ENCODE results near the gene AHCYL2.
"Not testable (repeated sequence)": the region's sequence is repeated elsewhere in the genome, so short reads cannot be mapped to it uniquely, and the experiment has no call there.

AHCYL2 gene

DNA sequence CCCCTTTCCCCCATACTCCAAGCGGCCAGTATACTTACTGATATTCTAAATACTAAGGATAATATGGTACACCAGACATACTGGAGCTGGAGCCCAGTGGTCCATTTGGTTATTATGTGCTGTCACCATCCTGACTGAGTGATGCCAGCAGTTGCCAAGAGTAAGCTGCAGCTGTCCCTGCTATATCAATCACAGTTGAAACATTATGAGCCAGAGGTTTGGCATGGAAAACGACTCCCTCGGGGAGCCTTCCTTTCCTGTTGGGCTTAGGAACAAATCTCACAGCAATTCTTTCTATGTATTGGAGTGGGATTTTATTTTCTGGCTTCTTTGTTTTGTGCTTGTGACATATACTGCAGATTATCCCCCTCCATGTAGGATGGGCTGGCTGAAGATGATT lies 242.0 kb downstream of the AHCYL2 start:
- no peak overlapping the region for H3K27ac ChIP-seq
- DNase-seq (ENCODE audit: low read depth, low spot score) = no peak

DNA sequence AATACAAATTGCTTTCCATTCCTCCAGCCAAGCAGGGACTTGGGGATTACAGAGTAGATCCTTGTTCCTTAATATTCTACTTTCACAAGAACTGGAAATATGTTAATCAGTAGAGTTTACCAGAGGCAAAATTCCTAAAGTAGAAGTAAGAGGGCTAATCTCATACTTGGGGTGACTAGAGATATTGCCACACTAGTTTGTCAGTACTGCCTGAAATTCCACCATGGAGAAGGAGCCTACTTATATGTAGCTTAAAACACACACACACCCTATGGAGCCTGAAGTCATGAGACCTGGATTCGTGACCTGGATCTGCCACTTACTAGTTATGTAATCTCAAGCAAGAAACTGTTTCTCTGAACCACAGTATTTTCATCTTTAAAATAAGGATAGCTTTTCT lies 243.3 kb downstream of the AHCYL2 start:
- no peak for DNase-seq (ENCODE audit: low read depth, low spot score)
- H3K27ac ChIP-seq = peak overlapping the region; percentile 28

- H3K27ac ChIP-seq = peak overlapping the region; percentile 28
- DNase-seq (ENCODE audit: low read depth, low spot score) = no peak
Measured at GRCh38 chr7:129468547-129468946, 243.7 kb downstream of the AHCYL2 start.

- no peak overlapping the region for H3K27ac ChIP-seq
- DNase-seq (ENCODE audit: low read depth, low spot score) = no peak
Measured at GRCh38 chr7:129469930-129470329, 245.1 kb downstream of the AHCYL2 start.

DNA sequence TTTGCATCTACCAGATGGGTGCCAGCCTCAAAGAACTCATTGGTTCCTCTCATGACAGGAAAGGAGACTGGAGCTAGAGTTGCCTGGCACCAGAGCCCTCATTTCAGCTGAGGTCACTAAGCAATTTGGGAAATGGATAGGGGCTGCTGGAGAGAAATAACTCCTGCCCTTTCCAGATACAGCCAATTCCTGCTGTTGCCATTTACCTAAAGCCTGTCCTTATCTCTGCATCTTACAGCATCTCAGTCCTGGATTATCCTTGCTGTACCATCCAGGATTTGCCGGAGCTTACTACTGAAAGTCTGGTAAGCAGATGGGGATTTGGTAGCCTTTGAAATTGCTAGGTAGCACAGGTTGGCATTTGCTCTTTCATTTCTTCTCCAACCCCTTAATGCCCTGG lies 245.6 kb downstream of the AHCYL2 start:
- no peak overlapping the region for H3K27ac ChIP-seq
- DNase-seq (ENCODE audit: low read depth, low spot score) = no peak

- H3K27ac ChIP-seq = peak overlapping the region; percentile 65
- no peak for DNase-seq (ENCODE audit: low read depth, low spot score)
Measured at GRCh38 chr7:129471402-129471827, 246.6 kb downstream of the AHCYL2 start.

GRCh38 chr7:129475931-129476330 lies 251.1 kb downstream of the AHCYL2 start:
- not testable (repeated sequence) for DNase-seq (ENCODE audit: low read depth, low spot score); H3K27ac ChIP-seq

DNA sequence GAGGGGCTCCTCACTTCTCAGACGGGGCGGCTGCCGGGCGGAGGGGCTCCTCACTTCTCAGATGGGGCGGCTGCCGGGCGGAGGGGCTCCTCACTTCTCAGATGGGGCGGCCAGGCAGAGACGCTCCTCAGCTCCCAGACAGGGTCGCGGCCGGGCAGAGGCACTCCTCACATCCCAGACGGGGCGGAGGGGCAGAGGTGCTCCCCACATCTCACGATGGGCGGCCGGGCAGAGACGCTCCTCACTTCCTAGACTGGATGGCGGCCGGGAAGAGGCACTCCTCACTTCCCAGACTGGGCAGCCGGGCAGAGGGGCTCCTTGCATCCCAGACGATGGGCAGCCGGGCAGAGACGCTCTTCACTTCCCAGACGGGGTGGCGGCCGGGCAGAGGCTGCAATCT lies 251.6 kb downstream of the AHCYL2 start:
- not testable (repeated sequence) for DNase-seq (ENCODE audit: low read depth, low spot score); H3K27ac ChIP-seq
